GM19043 (cell line): ENCODE data around the gene ZNF384.

Experiments used
- ATAC-seq: cut with Tn5 transposase; IDR thresholded peaks from one replicate; pipeline ENCODE4 v1.9.1; 2021; ENCODE audit warnings: low read depth; ENCODE audit not compliant: unreplicated experiment

The ZNF384 gene

DNA sequence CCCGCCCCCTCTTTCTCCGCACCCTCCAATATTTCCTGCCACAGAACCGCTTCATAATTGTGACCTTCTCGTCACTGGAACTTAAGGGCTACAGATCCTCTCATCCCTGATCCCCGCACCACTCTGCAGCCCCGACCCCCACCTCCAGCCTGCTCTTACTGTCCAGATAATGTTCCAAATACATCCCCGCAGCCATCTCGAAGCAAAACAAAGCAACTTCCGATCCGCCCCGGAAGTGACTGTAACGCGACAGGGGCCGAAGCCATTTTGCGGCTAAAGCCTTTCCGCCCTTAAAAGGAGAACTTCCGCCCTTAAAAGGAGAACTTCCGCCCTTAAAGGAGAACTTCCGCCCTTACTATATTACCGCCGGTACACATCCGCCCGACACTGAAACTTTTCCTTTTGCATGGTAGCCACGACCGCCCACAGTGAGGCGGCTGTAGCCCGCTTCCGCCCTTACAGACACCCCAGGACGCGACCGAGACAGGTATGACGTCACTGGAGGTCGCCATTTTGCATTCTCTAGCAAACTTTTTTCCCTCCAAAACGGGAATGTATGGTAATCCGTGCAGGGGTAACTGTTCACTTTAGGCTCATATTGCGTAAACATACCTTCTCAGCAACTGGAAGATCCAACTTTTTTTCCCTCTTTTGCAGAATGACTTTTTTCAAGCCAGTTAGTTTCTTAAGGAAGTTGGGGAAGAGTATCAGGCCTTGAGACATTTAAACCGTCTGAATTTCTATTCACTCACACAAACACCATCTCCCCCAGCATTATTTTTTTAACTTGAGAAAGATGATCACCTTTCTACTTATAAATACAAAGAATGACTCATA lies 26.1 kb downstream of the ZNF384 start, which contains the start of gene ING4:
Gene ING4, minus strand, starts transcription at position 214 of the 837 bp plus-strand sequence. Its CDS starts 18 bp downstream, at position 196.
- ATAC-seq: peak; percentile 99

DNA sequence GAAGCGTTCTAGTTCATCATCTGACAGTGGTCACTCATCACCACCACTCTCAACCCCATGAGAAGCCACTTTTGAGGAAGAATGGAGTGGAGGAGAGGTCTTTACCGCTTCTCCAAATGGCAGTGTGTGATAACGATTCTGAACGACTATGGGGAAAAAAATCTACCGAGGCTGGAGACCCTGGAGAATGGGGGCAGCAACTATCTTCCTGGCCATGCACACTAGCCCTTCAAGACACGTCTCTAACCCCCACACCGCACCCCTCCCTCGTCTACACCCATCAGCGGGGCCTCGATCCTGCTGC lies 26.6 kb downstream of the ZNF384 start:
- ATAC-seq: no peak

DNA sequence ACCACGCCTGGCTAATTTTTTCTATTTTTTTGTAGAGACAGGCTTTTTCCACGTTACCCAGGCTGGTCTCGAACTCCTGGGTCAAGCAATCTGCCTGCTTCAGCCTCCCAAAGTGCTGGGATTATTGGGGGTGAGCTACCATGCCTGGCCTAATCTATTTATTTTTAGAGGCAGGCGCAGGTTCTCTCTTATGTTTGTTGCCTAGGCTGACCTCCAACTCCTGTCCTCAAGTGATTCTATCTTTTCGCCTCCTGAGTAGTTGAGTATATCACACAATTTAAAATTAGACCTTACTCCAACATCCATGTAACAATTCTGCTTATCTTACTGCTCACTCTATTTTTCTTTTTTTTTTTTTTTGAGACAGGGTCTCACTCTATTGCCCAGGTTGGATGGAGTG lies 35.2 kb downstream of the ZNF384 start:
- no peak for ATAC-seq

DNA sequence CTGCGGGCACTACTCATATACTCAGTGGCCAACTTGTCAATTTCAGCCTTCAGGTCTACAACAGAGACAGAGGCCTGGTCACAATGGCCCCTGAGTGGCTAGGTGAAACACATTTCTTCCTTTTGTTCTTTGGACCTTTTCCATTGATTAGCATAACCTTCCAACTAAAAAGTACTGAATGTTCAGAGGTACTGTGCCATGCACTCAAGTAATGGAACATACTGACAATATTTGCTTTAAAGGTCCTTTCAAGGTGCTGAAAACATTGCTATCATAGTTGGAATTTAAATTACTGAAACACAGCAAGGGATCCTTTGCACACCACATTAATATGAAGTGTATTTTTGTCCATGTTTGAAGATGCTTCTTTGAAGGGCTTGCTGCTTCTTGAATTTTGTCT lies 35.8 kb downstream of the ZNF384 start:
- no peak for ATAC-seq

DNA sequence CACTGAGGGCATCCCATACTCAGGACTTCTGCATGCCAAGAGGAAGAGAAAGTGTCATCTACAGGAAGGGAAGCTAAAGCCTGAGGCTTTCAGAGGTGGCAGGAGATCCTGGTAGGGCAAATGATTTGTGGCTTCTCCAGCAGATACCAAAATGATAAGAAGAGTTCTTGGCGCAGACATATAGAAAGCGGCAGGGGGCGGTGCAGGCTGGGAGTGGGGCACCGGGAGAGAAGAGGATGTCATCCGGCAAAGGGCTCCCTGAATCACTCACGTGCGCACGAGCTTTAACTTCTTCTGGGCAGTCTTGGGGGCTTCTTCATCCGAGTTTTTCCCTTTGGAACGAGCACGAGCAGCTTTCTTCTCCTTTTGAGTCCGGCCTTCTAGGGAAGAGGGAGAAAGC lies 36.8 kb downstream of the ZNF384 start:
- no peak for ATAC-seq

DNA sequence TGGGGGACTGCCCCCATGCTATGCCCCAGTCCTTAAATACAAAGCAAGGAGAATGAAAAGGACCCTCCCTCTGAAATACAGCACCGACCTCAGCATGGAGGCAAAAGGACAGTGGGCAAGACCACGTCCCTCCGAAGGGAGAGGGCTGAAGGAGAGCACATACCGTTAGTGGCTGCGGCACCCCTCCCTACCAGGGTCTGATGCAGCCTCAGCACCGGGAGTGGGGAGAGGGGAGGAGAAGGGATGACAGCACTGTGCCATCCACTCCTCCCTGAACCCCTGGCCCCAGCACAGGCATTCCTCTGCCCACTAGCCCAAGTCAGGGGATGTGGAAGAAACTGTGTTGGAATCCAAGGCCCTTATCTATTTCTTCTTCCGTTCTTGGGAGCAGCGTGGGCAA lies 38.3 kb downstream of the ZNF384 start:
- ATAC-seq: no peak

DNA sequence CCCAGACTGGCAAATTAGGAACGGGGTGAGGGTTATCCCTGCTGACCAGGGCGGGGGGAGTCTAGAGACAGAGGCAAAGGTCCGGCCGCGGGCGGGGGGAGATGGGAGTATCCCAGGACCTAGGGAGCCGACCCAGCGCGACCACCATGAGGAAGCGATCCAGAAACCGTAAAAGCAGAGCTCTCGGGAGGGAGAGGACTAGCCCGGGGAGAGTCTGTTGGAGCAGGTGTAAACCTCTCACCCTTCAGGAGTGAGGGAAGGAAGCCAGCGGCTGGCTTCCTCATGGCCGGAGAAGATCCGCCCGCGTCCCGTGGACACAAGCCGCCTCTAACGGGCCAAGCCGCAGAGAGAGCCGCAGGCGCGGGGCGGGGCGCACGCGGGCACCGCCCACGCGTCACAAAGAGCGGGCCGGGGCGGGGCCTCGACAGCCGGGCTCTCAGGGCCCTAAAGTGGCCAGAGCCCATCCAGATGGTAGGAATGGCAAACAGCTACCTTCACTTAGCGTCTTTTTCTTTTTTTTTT lies 42.0 kb downstream of the ZNF384 start, which contains the start of gene ACRBP:
Gene ACRBP, minus strand, starts transcription at position 350 of the 522 bp plus-strand sequence. Its CDS starts 66 bp downstream, at position 284.
- no peak for ATAC-seq

DNA sequence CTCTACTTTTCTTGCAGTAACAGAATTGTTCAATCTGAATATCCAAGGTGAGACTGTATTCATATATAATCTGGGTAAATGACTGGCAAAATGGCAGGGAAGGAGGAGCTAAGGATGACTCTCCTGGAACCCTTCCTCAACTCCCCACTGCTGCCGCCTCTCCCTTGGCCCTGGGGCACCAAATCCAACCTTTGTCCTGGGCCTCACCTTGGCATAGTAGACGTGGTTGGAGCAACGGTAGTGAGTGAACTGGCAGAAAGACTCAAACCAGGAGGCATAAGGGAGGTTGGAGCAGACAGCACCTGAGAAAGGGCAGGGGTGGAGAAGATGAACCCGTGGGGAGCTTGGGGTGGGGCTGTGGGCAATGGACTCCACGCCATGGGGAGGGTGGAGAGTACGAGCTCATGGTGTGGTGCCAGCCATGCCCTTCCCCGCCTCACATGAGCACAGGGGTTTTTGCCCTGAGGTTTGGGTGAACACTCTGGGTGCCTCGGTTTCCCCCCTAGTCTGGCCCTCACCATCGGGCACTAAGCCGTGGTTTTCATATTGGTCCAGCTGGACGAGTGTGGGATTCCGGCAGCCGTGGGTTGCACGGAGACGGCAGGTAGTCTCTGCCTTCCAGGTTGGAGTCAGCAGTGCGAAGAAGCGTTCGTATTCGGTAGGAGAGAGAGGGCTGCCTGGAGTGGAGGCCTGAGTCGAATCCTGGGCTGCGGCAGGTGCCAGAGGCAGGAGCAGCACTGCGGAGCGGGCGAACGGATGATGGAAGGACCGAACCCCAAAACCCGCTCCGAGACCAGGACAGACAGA lies 42.7 kb downstream of the ZNF384 start:
- no peak for ATAC-seq

DNA sequence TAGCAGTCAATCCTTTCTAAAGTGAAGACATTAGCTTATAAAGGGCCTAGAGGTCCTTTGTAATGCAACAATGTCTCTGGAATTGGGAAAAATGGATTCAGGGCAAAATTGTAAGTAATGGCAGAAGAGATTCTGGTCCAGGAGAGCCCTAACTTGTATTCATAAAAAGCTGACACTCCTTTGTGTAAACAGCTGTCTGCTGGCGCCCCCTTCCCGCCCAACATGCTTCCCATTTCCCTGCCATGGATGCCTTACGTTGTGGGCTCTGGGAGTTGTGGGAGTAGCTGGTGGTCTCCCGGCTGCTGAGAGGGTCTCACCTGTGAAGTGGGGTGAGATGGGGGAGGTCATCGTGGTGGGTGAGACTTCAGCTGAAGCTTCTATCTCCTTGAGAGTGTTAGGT lies 44.3 kb downstream of the ZNF384 start:
- no peak for ATAC-seq

DNA sequence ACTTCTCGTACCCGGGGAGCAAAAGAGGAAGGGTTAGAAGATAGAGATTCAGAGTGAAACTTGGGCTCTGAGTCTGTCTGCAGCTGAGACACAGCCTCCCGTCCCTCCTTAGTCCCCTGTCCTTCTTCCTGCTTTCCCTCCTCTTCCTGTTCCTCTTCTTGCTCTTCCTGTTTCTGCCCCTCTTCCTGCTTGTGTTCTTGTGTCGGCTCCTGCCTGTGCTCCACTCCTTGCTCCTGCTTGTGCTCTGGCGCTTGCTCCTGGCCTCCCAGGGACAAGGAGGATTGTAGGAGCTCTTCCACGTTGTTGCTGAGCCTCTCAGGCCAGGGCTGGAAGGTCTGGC lies 44.9 kb downstream of the ZNF384 start:
- ATAC-seq: no peak

DNA sequence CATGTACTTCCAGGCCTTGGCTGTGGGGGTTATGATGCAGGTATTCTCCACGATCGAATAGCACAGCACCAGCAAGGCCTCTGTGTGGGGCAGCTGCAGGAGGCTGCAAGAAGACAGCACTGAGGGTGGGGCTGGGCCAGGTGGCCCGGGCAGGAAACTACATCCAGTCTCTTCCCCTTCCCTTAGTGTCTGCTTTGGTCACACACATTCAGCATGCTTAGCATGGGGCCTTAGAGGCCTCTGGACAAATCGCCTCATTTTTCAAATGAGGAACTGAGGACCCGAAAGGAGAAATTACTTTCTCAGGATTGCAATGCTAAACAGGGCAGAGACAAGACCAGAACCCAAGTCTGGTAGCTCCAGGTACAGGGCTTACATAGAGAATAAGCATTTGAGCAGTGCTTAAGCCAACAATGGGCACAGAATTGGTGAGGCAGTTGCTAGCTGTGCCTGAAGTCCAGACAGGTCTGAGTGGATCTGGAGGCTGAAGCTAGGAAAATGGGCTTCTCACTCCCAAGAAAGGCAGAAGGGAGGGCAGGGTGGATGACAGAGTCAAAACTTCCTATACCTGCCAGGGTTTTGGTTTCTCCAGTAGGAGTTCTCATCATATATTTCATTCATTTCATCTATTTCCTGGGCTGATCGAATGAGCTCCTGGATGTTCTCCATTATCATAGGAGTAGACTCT lies 45.5 kb downstream of the ZNF384 start:
- no peak for ATAC-seq

DNA sequence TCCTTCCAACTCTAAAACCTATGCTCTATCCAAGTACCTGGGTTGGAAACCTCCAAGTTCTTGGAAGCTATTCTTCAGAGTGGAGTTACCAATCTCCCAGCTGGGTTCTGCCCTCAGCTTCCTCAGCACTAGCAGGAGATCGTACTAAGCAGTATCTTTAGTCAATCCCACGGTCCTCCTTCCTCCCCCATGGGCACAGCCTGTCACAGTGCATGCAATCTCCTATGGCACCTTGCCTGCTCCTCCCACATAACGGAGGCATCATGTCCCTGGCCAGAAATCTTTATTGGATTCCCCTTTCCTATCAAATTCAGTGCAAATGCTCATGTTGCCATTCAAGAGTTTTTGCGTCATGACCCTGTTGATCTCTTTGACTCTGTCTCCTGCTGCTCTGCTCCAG lies 48.0 kb downstream of the ZNF384 start:
- ATAC-seq: no peak

DNA sequence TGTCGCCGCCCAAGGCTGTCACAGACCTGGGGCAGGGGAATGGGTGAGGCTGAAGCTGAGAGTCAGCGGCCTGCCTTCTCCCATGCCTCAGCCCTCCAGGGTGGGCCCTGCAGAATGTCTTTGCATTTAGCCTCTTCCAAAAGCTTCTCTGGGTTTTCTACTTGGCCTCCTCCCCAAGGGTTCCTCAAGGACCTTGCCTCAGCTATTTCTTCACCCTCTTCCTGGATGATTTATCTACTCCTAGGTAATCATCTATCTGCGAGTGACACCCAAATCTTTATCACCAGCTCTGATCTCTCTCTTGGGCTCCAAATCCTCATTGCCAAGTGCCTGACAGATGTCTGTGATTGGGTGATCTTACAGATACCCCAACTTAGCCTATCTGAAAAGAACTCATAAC lies 48.7 kb downstream of the ZNF384 start:
- ATAC-seq: no peak

DNA sequence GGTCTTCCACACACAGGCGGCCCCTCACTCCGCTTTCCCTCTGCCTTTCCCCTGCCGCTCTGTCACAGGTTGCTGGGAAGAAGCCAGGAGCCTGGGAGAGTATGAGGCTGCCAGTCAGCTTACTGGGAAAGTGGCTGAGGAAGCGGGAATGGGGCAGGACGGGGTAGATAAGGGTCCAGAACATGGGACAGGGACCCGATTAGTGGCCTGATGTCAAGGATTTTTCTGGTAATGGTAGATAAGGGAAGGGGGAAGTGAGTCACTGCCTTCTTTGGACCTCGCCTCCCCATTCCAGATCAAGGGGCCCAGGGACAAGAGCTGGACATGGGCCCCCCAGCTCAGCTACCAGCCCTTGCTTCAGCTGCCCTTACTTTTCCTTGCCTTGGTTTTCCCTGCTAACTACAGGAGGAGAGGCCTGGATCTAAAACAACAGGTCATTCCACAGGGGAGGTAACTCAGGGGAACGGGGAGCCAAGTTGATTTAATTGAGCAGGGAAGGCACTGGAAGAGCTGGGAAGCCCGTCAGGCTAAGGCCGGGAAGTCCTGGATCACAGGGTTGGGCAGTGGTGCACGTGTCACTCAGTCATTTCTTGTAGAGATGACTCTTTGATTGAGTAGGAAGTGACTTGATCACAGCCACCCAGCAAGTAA lies 49.9 kb downstream of the ZNF384 start:
- no peak for ATAC-seq

DNA sequence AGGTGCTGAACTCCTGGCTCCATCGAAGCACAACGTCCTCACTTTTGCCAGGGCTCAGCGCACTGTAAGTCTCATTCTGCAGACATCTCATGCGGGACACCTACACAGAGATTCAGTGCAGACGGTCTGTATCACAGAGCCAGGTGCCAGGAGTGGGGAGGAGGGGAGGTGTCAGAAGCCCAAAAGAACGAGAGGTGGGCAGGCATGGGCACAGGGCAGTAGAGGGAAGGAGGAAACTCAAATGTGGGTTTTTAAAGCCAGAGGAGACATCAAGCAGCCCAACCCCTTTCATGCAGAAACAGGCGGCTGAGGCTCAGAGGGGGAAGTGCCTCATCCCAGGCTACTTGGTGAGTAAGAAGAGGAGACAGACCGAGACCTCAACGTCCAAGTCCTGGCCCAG lies 50.9 kb downstream of the ZNF384 start:
- ATAC-seq: no peak

DNA sequence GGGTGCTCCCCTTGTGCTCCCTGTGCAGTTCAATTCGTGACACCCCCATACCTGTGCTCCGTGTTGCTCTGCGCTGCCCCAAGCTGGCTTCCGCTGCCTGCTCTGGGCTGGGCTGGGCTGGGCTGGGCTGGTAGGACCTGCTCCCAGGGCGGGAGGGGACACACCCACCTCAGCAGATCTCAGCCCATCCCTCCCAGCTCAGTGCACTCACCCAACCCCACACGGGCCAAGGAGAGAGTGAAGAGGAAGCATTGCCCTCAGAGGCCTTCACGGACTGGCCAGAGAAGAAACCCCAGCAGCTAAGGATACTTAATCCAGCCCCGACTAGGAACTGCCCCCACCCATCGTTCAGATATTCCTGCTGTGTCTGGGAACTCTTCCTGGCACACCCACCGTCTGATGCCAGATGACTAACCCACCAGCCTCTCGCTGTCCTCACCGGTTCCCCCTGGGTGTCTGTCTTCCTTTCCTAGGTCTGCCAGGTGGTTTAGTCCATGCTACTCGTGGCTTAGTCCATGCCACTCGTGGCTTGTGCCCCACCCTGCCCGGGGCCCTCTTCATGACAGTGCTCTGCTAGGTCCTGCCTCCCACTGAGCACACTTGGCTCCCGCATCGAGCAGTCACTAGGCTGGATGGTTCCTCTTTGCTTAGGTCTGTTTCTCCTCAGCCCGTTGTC lies 53.2 kb downstream of the ZNF384 start, which contains the start of gene LPAR5:
Gene LPAR5, minus strand, starts transcription at position 104 of the 676 bp plus-strand sequence. CDS start 14,711 bp downstream, outside the sequence.
- no peak for ATAC-seq

DNA sequence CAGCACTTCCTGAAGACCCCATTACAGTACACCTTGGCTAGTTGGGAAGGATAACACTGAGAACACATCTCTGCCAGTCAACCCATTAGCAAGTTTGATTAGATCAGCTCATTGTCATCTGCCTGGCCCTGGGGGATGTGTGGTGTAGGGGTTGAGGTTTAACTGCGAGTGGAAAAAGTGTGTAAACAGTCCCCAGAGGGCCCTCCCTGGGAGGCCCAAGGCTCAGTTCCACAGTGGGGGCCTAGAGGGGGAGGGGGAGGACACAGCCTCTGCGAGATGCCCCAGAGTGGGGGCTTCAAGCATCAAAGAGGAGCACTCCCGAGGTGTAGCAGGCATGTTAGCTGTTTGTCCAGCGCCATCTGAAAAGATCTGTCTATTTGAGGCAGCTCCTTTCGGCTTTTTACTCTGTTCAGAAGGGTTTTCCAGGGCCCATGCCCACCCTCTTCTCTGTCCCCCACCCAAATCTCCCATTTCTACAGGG lies 53.8 kb downstream of the ZNF384 start:
- ATAC-seq: no peak

DNA sequence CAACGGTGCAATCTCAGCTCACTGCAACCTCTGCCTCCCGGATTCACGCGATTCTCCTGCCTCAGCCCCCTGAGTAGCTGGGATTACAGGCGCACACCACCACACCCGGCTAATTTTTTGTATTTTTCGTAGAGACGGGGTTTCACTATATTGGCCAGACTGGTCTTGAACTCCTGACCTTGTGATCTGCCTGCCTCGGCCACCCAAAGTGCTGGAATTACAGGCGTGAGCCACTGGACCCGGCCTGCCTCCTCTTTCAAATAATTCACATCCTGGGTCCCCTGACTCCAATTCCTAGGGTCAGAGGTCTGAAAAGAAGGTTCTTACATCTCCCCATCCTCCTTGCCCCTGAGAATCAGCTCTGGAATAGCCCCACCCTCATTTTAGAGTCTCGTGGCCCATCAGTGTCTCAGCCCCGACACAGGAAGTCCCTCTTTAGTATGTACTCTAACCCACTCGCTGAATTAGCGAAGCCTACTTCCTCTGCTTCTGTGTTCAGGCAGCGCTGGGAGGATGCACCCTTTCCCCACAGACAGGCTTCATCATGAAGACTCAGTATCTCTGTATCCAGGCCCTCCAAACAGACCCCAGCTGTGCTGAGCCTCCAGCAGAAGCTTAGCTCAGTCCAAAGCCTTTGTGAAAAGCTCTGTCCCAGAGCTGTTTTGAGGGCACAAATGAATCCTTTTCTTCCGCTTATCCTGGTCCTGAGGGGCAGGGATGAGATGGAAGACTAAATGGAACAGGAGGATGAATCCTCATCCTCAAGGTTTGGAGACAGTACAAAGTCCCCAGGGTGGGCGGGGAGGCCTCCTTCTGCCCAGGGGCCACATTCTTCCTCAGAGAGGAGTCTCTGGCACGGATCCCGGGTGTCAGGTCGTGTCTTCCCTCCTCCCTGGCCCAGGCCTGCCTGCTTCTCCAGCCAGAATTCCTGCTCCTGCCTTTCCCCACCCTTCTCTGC lies 56.9 kb downstream of the ZNF384 start:
- peak; percentile 67 for ATAC-seq

DNA sequence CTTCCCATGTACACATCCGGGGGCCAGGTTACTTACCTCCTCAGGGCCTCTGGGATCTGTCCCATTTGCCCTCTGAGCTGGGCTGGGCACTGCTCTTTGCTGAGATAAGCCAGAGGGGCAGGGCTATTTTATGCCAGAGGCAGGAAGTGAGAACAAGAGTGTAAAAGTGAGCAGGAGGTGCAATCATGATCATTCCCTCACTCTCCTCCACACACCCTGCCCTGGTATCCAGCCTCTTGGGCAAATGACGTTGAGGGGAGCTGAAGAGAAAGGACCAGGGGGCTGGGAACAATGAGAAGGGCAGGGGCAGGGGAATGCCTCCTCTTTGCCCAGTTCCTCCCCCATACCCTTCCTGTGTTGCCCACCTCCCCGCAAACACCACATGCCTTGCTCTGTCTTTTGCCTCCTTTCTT lies 57.6 kb downstream of the ZNF384 start:
- ATAC-seq: no peak
